Measurements from ENCODE around the gene MEX3A. TPM values are rescaled to one million over a fixed set of nuclear protein-coding genes. Genes with fewer than 3 reads are reported as not detected.

The MEX3A gene
- total and polyA plus RNA-seq, 3 donors from 2014 or later, result 0.87 to 3.0 (median 2.4) TPM

DNA sequence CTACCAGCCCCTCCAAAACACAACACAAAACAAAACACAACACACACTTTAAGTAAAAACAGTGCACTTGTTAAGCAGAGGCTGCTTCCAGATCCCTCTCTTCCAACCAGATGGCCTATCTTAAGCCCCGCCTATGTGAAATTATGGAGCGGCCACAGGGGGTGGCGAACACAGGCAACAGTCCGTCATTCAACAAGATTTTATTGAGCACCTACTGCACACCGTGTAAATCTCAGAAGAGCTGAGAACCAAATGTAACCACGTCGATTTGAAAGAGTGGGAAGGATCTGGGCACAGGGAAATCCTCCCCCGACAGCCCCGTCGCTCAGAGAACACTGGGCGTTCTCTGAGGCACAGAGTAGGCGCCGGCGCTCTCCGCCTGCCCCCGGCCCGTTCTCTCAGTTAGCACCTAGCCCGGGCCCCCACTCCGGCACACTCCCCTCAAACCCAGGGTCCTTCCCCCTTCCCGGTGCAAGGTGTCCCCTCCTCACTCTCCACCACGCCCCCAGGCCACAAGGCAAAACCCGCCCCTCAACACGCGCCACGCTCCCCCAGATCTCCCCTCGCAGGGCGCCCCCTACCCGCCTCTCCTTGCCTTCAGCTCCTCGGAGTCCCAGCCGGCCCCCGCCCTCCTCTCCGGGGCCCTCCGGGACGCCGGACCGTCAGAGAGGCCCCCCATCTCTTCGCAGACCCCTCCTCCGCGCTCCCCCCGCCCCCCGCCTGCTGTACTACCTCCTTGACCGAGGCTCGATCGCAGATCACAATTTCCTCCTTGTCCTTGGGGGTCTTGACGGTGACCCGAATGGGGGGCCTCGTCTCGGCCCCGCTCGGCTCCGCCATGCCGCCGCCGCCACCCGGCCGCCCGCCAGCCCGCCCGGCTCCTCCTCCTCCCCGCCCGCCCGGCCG is 29.1 kb downstream of the MEX3A start:
- DNase-seq, result peak; percentile 65
- 1 to 2% methylated on average over 19 to 28 of the region's 63 CpGs for WGBS, 2 donors

DNA sequence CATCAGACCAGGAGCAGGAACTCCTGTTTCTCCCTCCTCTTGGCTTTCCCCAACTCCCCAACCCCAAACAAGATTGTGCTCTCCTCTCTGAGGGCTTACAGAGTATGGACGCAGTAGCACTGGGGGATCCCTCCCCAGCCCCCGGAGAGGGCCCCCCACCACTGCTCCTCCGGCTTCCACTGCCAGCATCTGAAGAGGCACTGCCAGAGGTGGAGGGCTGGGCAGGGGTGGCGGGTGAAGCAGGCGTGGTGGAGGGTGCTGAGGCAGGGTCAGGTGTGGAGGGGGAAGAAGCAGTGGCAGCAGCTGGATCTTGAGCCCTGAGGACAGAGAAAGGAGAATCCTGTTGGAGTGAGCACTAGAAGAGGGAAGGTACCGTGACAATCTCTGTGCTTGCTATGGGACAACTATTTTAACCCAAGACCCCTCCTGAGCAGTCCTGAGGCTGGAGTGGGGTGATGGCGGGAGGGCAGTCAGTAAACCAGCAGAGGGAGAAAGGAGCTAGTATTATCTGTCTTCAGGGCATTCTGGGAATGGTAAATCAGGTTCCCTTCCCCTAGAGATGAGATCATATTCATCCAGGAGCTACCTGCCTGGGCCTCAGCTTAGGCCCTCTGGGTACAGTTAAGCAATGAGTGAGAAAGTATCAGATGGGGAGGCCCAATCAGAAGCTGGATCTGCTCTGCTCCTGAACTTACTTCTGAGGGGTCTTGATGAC is 31.1 kb downstream of the MEX3A start:
- intact Hi-C loops (cut with DNase I; ENCODE audit: low total_unique reads), result no loop called here
- DNase-seq, result no peak
- H3K9me3 ChIP-seq, result no peaks in the 10 kb centered on the region
- H3K4me3 ChIP-seq, result no peak overlapping the region
- no peak overlapping the region for H3K27ac ChIP-seq
- WGBS, 2 donors, result 88 to 93% methylated on average over 7 of the region's 7 CpGs
- no peaks in the 10 kb centered on the region for H3K36me3 ChIP-seq (ENCODE audit: low read depth, missing control alignments)
- TF ChIP-seq POLR2A (IDR thresholded peaks at IDR 0.05), result no peak
- TF ChIP-seq, protein P1, sequence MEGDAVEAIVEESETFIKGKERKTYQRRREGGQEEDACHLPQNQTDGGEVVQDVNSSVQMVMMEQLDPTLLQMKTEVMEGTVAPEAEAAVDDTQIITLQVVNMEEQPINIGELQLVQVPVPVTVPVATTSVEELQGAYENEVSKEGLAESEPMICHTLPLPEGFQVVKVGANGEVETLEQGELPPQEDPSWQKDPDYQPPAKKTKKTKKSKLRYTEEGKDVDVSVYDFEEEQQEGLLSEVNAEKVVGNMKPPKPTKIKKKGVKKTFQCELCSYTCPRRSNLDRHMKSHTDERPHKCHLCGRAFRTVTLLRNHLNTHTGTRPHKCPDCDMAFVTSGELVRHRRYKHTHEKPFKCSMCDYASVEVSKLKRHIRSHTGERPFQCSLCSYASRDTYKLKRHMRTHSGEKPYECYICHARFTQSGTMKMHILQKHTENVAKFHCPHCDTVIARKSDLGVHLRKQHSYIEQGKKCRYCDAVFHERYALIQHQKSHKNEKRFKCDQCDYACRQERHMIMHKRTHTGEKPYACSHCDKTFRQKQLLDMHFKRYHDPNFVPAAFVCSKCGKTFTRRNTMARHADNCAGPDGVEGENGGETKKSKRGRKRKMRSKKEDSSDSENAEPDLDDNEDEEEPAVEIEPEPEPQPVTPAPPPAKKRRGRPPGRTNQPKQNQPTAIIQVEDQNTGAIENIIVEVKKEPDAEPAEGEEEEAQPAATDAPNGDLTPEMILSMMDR (IDR thresholded peaks at IDR 0.05), result no peak
- H3K4me1 ChIP-seq, result peaks cover 11% of the 10 kb centered on the region
- H3K27me3 ChIP-seq, result no peaks in the 10 kb centered on the region

More for the DNA sequence above, 29.1 kb downstream of the MEX3A start:
- peak overlapping the region; percentile 68 to 94 for H3K27ac ChIP-seq
- H3K36me3 ChIP-seq (ENCODE audit: low read depth, missing control alignments), result no peaks in the 10 kb centered on the region
- no peak for TF ChIP-seq POLR2A (IDR thresholded peaks at IDR 0.05)
- TF ChIP-seq, protein P1 (IDR thresholded peaks at IDR 0.05), result no peak
- H3K4me3 ChIP-seq, result peak overlapping the region; percentile 94 to 95
- intact Hi-C loops (cut with DNase I; ENCODE audit: low total_unique reads), result no loop called here
- H3K27me3 ChIP-seq, result no peaks in the 10 kb centered on the region
- peaks cover 11% of the 10 kb centered on the region for H3K4me1 ChIP-seq
- no peaks in the 10 kb centered on the region for H3K9me3 ChIP-seq

DNA sequence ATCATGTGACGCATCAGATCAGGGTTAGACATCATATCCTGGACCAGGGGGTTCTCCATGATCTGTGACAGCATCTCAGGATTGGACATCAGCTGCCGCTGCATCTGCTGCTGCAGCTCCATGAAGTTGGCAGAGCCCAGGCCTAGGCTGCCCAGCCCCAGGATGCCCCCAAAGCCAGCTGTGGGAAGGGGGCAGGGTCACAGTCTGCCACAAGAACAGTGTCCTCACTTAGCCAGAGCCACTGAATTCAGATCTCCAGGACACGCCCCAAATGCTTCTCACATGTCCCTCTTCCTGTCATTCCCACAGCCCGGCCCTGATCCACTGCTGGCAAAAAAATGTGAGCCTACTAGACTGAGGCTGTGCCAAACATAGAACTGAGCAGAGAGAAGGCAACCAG is 31.9 kb downstream of the MEX3A start:
- TF ChIP-seq, protein P1 (IDR thresholded peaks at IDR 0.05), result no peak
- no peak for TF ChIP-seq POLR2A (IDR thresholded peaks at IDR 0.05)
- H3K27me3 ChIP-seq, result no peaks in the 10 kb centered on the region
- intact Hi-C loops (cut with DNase I; ENCODE audit: low total_unique reads), result no loop called here
- DNase-seq, result no peak
- no peaks in the 10 kb centered on the region for H3K36me3 ChIP-seq (ENCODE audit: low read depth, missing control alignments)
- H3K27ac ChIP-seq, result no peak overlapping the region
- WGBS, 2 donors, result 90% methylated on average over 3 to 4 of the region's 4 CpGs
- no peak overlapping the region for H3K4me3 ChIP-seq
- peaks cover 7% of the 10 kb centered on the region for H3K4me1 ChIP-seq
- no peaks in the 10 kb centered on the region for H3K9me3 ChIP-seq

DNA sequence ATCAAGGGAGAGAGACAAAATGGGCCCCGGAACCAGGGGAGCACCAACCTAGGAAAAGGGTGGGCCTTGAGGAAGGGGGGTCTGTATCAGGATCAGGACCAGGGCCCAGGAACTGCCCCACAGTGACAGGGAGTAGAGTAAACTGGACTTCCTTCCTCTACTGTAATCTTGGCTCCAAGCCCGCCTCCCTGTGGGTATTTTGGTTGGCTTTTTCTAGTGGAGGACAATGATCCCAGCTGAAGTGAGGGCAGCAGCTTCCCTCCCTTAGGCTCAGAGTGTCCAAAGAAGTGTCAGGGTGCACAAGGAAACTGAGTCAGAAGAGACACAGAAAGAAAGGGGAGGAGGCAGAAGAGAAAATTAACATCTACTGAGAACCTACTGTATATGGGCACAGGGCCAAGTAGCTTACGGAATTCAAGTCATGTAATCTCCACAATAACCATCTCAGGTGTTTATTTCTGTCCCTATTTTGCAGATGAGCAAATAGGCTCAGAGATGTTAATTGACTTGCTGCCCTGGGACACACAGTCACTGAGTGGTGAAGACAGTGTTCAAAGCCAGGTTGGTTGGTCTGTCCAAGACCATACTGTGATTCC is 33.5 kb downstream of the MEX3A start:
- Histone ChIP-seq H3K4me3 (no peak overlapping the region), H3K27ac (no peak overlapping the region), H3K4me1 (no peaks in the 10 kb centered on the region), H3K36me3 (ENCODE audit: low read depth, missing control alignments) (no peaks in the 10 kb centered on the region), H3K9me3 (no peaks in the 10 kb centered on the region), H3K27me3 (no peaks in the 10 kb centered on the region)
- TF ChIP-seq POLR2A (IDR thresholded peaks at IDR 0.05), result no peak
- TF ChIP-seq, protein P1 (IDR thresholded peaks at IDR 0.05), result no peak
- DNase-seq, result no peak
- intact Hi-C loops (cut with DNase I; ENCODE audit: low total_unique reads), result no loop called here
- 91 to 96% methylated on average over 3 of the region's 3 CpGs for WGBS, 2 donors

Measured in testis (tissue), 3 donors.